ENCODE results near the gene PRKCA. TPM values are rescaled to one million over a fixed set of nuclear protein-coding genes. Genes with fewer than 3 reads are reported as not detected.

Gene PRKCA
- total RNA-seq, 1 donor from 2014 or later: 80.1 TPM

DNA sequence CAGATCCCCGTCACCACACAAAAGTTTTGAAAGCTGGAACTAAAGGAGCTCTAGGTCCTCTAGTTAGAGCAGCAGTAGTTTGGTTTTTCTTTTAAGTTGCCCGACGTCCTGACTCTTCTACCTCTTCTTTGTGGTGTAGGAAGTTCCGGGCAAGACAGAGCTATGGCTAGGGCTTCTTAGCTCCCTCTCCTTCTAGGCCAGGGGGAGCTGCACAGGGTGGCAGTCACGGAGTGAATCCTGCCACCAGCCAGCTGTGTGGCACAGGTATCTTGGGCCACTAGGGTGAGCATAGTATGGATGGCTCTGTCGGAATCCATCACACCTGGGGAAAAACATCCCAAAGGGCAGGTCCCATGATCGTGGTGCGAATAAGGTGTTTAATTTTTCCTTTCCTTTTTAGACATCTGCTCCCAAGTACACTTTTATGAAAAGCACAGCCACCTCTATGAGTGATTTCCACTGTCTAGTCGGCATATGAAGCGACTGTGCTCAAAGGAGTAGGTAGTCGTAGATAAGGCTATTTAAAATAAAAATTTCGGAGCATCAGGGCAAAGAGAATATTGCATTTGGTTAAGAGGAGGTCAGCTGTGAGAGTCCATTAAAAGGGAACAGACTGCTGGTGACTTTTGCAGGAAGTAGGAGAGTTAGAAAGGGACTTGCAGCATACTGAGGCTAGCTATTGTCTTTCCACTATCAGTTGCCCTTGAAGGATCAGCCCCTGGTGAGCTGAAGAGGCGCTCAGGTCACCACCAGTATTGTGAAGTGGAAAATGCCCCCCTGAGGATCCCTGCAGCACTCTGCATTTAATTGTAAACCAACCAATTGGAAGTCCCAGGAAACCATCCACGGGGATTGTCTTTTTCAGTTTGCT lies 2.1 kb downstream of the PRKCA start:
- H3K4me3 Mint-ChIP-seq (ENCODE audit: unreplicated experiment): peak overlapping the region; percentile 97
- no peaks in the 10 kb centered on the region for H3K9me3 Mint-ChIP-seq (ENCODE audit: unreplicated experiment)
- H3K36me3 Mint-ChIP-seq (ENCODE audit: unreplicated experiment): peaks cover 21% of the 10 kb centered on the region
- no peak for DNase-seq (ENCODE audit: extremely low spot score, unreplicated experiment)
- H3K27ac Mint-ChIP-seq (ENCODE audit: unreplicated experiment): peak overlapping the region; percentile 88
- H3K4me1 Mint-ChIP-seq (ENCODE audit: unreplicated experiment): peaks cover 57% of the 10 kb centered on the region
- H3K27me3 Mint-ChIP-seq (ENCODE audit: unreplicated experiment): no peaks in the 10 kb centered on the region
- TF ChIP-seq, protein P1, sequence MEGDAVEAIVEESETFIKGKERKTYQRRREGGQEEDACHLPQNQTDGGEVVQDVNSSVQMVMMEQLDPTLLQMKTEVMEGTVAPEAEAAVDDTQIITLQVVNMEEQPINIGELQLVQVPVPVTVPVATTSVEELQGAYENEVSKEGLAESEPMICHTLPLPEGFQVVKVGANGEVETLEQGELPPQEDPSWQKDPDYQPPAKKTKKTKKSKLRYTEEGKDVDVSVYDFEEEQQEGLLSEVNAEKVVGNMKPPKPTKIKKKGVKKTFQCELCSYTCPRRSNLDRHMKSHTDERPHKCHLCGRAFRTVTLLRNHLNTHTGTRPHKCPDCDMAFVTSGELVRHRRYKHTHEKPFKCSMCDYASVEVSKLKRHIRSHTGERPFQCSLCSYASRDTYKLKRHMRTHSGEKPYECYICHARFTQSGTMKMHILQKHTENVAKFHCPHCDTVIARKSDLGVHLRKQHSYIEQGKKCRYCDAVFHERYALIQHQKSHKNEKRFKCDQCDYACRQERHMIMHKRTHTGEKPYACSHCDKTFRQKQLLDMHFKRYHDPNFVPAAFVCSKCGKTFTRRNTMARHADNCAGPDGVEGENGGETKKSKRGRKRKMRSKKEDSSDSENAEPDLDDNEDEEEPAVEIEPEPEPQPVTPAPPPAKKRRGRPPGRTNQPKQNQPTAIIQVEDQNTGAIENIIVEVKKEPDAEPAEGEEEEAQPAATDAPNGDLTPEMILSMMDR (IDR thresholded peaks at IDR 0.05): peak; percentile 9

DNA sequence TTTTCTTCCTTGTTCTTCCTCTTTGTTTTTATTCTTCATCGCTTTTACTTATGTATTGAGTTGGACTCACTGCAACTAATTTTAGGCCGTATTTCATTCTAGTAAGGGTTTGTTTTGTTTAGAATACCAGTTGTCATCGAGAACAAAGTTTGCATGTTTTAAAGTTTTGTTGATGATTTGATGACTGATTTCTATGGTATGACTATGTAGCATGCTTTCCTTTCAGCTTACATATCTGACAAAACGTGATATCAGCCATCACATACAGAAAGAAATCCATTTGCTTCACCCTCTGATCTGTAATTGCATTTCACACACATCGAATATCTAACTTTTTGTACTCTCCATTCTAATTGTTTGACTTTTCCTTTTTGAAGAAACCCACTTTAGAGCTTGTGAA lies 4.0 kb downstream of the PRKCA start:
- H3K36me3 Mint-ChIP-seq (ENCODE audit: unreplicated experiment): peaks cover 26% of the 10 kb centered on the region
- H3K4me3 Mint-ChIP-seq (ENCODE audit: unreplicated experiment): peak overlapping the region; percentile 97
- no peaks in the 10 kb centered on the region for H3K9me3 Mint-ChIP-seq (ENCODE audit: unreplicated experiment)
- TF ChIP-seq, protein P1 (IDR thresholded peaks at IDR 0.05): no peak
- DNase-seq (ENCODE audit: extremely low spot score, unreplicated experiment): no peak
- H3K27me3 Mint-ChIP-seq (ENCODE audit: unreplicated experiment): no peaks in the 10 kb centered on the region
- peaks cover 65% of the 10 kb centered on the region for H3K4me1 Mint-ChIP-seq (ENCODE audit: unreplicated experiment)
- peak overlapping the region; percentile 88 for H3K27ac Mint-ChIP-seq (ENCODE audit: unreplicated experiment)

DNA sequence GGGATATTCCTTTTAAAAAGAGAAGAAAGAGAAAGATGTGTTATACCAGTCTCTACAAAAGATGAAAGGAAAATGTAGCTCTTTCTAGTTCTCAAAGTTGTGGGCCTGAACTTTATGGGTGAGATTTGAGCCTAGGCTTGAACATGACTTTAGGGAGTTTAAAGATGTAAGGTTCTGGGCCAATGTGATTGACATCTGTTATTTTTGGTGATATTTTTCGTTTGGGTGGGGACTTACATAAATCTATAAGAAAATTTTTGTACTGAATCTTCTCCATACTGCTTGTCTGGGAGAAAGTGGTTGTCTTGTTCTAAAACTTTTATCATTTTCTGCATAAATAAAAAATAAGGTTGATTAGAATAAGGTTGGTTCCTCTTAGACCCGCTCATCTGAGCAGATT lies 4.8 kb downstream of the PRKCA start:
- no peak for DNase-seq (ENCODE audit: extremely low spot score, unreplicated experiment)
- Mint-ChIP-seq H3K4me1 (ENCODE audit: unreplicated experiment) (peaks cover 67% of the 10 kb centered on the region), H3K9me3 (ENCODE audit: unreplicated experiment) (no peaks in the 10 kb centered on the region), H3K4me3 (ENCODE audit: unreplicated experiment) (no peak overlapping the region), H3K36me3 (ENCODE audit: unreplicated experiment) (peaks cover 28% of the 10 kb centered on the region), H3K27me3 (ENCODE audit: unreplicated experiment) (no peaks in the 10 kb centered on the region), H3K27ac (ENCODE audit: unreplicated experiment) (peak overlapping the region; percentile 88)
- TF ChIP-seq, protein P1 (IDR thresholded peaks at IDR 0.05): no peak

DNA sequence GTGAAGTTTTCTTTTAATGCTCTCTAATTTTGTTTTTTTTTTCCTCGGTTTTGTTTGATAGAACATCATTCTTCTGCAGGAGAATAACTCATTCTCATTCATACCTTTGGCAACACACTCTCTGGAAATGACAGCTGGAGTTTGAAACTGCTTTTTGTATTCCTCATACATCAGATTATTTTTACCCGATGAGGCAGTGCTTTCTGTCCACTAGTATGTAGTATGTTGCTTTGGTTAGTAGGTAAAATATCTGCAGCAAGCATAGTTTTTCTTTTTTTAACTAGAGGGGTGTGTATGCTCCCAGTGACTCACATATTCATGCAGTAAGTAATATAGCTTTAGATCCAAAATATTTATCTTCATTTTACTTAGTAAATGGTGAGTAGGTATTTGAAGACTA lies 6.4 kb downstream of the PRKCA start:
- peaks cover 81% of the 10 kb centered on the region for H3K4me1 Mint-ChIP-seq (ENCODE audit: unreplicated experiment)
- no peak overlapping the region for H3K4me3 Mint-ChIP-seq (ENCODE audit: unreplicated experiment)
- TF ChIP-seq, protein P1 (IDR thresholded peaks at IDR 0.05): no peak
- no peaks in the 10 kb centered on the region for H3K9me3 Mint-ChIP-seq (ENCODE audit: unreplicated experiment)
- no peaks in the 10 kb centered on the region for H3K27me3 Mint-ChIP-seq (ENCODE audit: unreplicated experiment)
- H3K36me3 Mint-ChIP-seq (ENCODE audit: unreplicated experiment): peaks cover 29% of the 10 kb centered on the region
- DNase-seq (ENCODE audit: extremely low spot score, unreplicated experiment): no peak
- peak overlapping the region; percentile 71 for H3K27ac Mint-ChIP-seq (ENCODE audit: unreplicated experiment)

- Mint-ChIP-seq H3K27me3 (ENCODE audit: unreplicated experiment) (no peaks in the 10 kb centered on the region), H3K9me3 (ENCODE audit: unreplicated experiment) (no peaks in the 10 kb centered on the region), H3K27ac (ENCODE audit: unreplicated experiment) (peak overlapping the region; percentile 71), H3K36me3 (ENCODE audit: unreplicated experiment) (peaks cover 29% of the 10 kb centered on the region), H3K4me1 (ENCODE audit: unreplicated experiment) (peaks cover 79% of the 10 kb centered on the region), H3K4me3 (ENCODE audit: unreplicated experiment) (no peak overlapping the region)
- TF ChIP-seq, protein P1 (IDR thresholded peaks at IDR 0.05): no peak
- no peak for DNase-seq (ENCODE audit: extremely low spot score, unreplicated experiment)
These were observed 7.4 kb downstream of the PRKCA start for GRCh38 chr17:66309793-66310192.

Measured in osteocyte (in vitro differentiated cells).